ENCODE measurements around the gene MYH11.
"Not testable (repeated sequence)": the region's sequence is repeated elsewhere in the genome, so short reads cannot be mapped to it uniquely, and the experiment has no call there.

The MYH11 gene

DNA sequence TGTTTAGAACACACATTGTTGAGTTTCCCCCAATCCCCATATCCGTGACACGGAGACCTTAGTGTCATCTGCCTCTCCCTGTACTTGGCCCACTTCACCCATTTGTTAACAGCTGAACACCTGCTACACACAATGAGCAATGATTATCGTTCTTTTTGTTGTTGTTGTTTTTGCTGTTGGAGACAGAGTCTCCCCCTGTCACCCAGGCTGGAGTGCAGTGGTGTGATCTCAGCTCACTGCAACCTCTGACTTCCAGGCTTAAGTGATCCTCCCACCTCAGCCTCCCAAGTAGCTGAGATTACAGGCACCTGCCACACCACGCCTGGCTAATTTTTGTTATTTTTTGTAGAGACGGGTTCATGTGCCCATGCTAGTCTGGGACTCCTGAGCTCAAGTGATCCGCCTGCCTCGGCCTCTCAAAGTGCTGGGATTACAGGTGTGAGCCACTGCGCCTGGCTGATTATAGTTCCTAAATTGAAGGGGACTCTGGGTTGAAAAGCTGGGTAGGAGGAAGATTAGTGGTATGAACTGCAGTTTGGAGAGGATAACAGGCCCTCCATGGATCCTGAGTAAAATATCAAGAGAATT lies 185.2 kb downstream of the MYH11 start:
- no peak for DNase-seq (ENCODE audit: low read depth)

DNA sequence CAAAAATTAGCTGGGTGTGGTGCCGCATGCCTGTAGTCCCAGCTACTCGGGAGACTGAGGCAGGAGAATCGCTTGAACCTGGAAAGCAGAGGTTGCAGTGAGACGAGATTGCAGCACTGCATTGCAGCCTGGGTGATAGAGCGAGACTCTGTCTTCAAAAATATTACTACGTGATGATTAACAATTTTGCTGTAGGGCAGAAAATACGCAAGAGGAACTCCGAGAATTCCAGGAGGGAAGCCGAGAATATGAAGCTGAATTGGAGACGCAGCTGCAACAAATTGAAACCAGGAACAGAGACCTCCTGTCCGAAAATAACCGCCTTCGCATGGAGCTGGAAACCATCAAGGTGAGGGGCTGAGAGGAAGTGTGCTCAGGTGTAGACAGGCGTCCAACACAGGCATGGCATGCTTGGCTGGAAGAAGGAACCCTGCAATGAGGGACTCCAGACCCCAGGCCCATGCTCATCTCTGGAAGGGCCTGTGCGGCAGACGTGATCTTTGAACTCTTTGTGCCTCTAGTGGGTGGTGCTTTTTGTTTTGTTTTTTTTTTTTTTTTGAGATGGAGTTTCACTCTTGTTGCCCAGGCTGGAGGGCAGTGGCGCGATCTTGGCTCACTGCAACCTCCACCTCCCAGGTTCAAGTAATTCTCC lies 189.6 kb downstream of the MYH11 start:
- no peak for DNase-seq (ENCODE audit: low read depth)

DNA sequence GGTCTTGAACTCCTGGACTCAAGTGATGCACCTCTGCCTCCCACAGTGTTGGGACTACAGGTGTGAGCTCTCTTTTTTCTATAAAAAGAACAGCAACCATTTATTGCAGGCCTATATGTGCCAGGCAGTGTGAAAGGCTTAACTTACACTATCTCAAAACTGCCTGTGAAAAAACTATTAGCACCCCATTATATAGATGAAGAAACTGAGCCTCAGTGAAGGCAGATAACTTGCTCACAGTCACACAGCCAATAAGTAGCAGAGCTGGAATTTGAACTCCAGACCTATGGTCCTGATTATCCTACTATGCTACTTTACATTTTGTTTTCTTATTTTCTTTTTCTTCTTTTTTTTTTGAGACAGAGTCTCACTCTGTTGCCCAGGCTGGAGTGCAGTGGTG lies 191.7 kb downstream of the MYH11 start:
- no peak for DNase-seq (ENCODE audit: low read depth)

DNA sequence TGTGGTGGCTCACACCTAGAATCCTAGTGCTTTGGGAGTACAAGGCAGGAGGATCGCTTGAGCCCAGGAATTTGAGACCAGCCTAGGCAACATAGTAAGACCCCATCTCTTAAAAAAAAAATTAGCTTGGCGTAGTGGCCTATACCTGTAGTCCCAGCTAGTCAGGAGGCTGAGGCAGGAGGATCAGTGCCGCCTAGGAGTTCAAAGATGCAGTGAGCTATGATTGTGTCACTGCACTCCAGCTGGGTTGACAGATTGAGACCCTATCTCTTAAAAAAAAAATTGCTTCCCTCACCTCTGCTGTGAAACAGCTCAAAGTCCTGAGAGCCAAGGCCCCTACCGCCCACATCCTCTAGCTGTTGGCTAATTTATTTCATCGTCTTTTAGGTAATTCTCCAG lies 196.6 kb downstream of the MYH11 start:
- no peak for DNase-seq (ENCODE audit: low read depth)

DNA sequence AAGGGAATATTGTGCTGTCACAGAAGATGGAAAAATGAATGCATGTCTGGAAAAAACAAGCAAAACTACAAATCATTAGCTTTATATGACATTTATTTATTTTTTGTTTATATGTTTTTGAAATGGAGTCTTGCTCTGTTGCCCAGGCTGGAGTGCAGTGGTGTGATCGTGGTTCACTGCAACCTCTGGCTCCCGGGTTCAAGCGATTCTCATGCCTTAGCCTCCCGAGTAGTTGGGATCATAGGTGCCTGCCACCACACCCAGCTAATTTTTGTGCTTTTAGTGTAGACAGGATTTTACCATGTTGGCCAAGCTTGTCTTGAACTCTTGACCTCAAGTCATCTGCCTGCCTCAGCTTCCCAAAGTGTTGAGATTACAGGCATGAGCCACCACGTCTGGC lies 198.3 kb downstream of the MYH11 start:
- DNase-seq (ENCODE audit: low read depth): no peak

DNA sequence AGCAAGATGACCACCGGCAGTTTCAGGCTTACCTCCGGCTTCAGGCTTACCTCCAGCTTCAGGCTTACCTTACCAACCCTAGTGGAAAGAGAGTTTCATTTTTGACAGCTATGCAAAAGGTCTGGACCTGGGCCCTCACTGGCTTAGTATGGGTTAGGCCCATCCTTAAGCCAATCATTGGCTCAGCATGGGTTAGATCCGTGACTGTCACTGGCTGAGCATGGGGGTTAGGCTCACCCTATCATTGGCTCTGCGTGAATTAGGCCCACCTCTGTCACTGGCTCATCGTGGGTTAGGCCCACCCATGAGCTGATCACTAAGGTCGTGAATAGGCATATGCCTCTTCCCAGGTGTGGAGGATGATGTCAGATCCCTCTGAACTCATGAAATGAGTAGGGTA lies 198.7 kb downstream of the MYH11 start:
- DNase-seq (ENCODE audit: low read depth): no peak

DNA sequence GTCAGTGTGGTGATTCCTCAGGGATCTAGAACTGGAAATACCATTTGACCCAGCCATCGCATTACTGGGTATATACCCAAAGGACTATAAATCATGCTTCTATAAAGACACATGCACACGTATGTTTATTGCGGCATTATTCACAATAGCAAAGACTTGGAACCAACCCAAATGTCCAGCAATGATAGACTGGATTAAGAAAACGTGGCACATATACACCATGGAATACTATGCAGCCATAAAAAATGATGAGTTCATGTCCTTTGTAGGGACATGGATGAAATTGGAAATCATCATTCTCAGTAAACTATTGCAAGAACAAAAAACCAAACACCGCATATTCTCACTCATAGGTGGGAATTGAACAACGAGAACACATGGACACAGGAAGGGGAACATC lies 201.3 kb downstream of the MYH11 start:
- DNase-seq (ENCODE audit: low read depth): not testable (repeated sequence)

DNA sequence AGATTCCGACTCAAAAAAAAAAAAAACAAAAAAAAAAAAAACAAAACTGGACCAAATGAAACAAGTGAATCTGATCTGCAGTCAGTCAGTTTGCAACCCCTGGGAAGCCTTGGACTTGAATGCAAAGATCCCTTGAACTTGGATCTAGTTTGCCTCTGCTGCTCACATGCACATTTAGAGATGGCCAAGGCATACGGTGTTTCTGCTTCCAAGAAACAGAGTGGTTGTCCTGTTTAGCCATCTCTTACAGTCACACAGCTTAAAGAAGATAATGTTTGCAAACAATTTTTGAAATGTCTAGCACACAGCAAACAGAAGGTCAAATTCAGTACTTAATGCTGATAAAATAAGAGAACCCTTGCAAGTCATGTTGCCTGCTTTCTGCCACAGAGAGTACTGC lies 202.2 kb downstream of the MYH11 start:
- DNase-seq (ENCODE audit: low read depth): no peak

DNA sequence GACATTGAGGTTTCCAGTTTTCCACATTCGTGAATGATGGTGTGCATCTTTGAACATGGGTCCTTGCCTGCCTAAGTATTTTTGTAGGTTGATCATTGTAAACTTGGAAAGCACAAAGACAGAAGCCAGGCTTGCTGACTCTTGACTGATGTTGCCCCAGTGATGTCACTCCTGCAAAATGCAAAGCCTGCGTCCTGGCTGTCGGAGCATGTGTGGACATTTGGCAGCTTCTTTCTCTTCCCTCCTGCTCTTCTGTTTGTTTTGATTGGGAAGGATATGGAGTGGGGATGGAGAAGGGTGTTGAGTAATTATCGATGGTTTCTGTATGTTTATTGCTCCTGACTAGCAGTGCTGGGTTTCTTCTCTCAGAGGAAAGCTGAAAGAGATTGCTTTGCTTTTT lies 203.6 kb downstream of the MYH11 start:
- DNase-seq (ENCODE audit: low read depth): no peak

Data from HS-5 (cell line).